Transverse colon (tissue), 4 donors: ENCODE data around the gene ABCB11. TPM values are rescaled to one million over a fixed set of nuclear protein-coding genes. Genes with fewer than 3 reads are reported as not detected.
A peak's percentile ranks its signal among the peaks of the same experiment; 100 is the strongest.

Experiments
- DNase-seq: peaks from one replicate; pipeline ENCODE4 v3.0.0-alpha.2; 2019
- H3K27ac ChIP-seq, 4 donors: fragments of 200-600 bp; sonication (generic); 2 replicates each; pipeline ENCODE4 v1.5.1; 2016 to 2018; ENCODE audit warnings: inconsistent platforms in 4 of 4
- H3K27me3 ChIP-seq: fragments of 200-600 bp; sonication (generic); 2 replicates; pipeline ENCODE4 v1.5.1; 2017; ENCODE audit warnings: inconsistent platforms
- H3K36me3 ChIP-seq, 4 donors: fragments of 200-600 bp; sonication (generic); 2 replicates each; pipeline ENCODE4 v1.5.1; 2017 to 2019; ENCODE audit warnings: inconsistent platforms in 4 of 4
- H3K4me1 ChIP-seq, 4 donors: fragments of 200-600 bp; sonication (generic); 2 replicates each; pipeline ENCODE4 v1.5.1; 2017 to 2020; ENCODE audit warnings: inconsistent platforms in 4 of 4
- H3K4me3 ChIP-seq, 4 donors: fragments of 200-600 bp; sonication (generic); 1 replicate in 1 of 4; 2 replicates in 3 of 4; pipeline versions ENCODE4 v1.5.1 to v1.6.1; 2017 to 2019; ENCODE audit warnings: inconsistent platforms in 4 of 4
- H3K9me3 ChIP-seq, 2 donors: fragments of 200-600 bp; sonication (generic); 2 replicates each; pipeline ENCODE4 v1.5.1; 2017 to 2019; ENCODE audit warnings: inconsistent platforms in 2 of 2
- EP300 ChIP-seq: sonication (generic); formaldehyde crosslinking; IDR thresholded peaks from one replicate; pipeline ENCODE4 v1.6.1; 2017; ENCODE audit warnings: antibody characterized with exemption, low read depth
- POLR2A ChIP-seq: fragments of 450-650 bp; IDR thresholded peaks from one replicate; pipeline ENCODE4 v1.6.1; 2016; ENCODE audit warnings: antibody characterized with exemption, mild to moderate bottlenecking, moderate library complexity
- POLR2AphosphoS5 ChIP-seq, 3 donors: sonication (generic); formaldehyde crosslinking; IDR thresholded peaks; one replicate each; pipeline ENCODE4 v1.6.1; 2016; ENCODE audit warnings: antibody characterized with exemption in 3 of 3
- WGBS, 2 donors: methylation state at CpG; one replicate each; pipeline ENCODE4 v1.1.5; 2018; ENCODE audit warnings: low coverage in 1 of 2; 5-methylcytosine and 5-hydroxymethylcytosine counted together
- in situ Hi-C, 4 donors: fragments of 200-750 bp; cut with MboI; loops; one replicate each; pipeline versions ENCODE4 v1.15.0 to v1.15.1; 2017; ENCODE audit warnings: low sequenced_read_pairs in 3 of 4, low pct_ligation_motif_present in 1 of 4, low pct_unique_long_range_greater_than_20kb in 1 of 4
- intact Hi-C: fragments of 100-400 bp; cut with DNase I; formaldehyde crosslinking; loops from one replicate; pipeline ENCODE4 v1.15.1; 2023; ENCODE audit warnings: low total_unique reads
- total RNA-seq, 4 donors: library from RNA; depleted of rRNA; stranded (reverse); fragments of >200 nt; gene quantifications; one replicate each; pipeline ENCODE4 v1.1.0, GENCODE V29; 2016
- TF ChIP-seq, protein P1 (sequence below), 5 experiments: fragments of 200-600 bp in 3 of 5; fragments of 450-650 bp in 2 of 5; sonication (generic) in 3 of 5; IDR thresholded peaks; 1 replicate in 2 of 5; 2 replicates in 3 of 5; pipeline ENCODE4 v1.5.1; 2016 to 2017; ENCODE audit warnings: antibody characterized with exemption in 5 of 5, inconsistent platforms in 3 of 5, mild to moderate bottlenecking in 2 of 5, moderate library complexity in 1 of 5

Gene ABCB11
- total RNA-seq, 4 donors from 2014 or later: 4.8 to 41.8 (median 14.8) TPM

DNA sequence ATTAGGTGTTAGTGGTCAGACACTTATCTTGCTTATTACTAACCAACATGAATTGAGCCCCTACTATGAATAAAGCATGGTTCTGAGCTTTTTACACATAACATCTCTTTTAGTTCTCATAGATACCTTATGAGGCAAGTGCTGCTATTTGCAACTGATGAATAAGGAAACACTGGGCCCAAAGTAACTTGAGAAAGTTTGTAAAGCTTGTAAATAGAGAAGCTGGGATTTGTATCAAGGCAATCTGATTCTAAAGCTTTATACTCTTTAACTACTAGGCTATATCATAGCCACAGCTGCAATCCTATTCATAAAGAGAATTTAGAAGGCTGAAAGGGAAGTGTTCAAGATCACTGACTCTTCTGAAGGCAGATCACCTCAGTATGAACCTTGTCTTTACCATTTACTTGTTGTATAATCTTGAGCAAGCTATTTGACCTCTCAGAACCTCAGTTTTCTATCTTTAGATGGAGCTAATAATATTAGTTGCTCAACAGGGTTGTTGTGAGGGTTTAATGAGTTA, 60.4 kb downstream of the ABCB11 start:
- no peak for TF ChIP-seq POLR2AphosphoS5 (IDR thresholded peaks at IDR 0.05)
- TF ChIP-seq, protein P1, sequence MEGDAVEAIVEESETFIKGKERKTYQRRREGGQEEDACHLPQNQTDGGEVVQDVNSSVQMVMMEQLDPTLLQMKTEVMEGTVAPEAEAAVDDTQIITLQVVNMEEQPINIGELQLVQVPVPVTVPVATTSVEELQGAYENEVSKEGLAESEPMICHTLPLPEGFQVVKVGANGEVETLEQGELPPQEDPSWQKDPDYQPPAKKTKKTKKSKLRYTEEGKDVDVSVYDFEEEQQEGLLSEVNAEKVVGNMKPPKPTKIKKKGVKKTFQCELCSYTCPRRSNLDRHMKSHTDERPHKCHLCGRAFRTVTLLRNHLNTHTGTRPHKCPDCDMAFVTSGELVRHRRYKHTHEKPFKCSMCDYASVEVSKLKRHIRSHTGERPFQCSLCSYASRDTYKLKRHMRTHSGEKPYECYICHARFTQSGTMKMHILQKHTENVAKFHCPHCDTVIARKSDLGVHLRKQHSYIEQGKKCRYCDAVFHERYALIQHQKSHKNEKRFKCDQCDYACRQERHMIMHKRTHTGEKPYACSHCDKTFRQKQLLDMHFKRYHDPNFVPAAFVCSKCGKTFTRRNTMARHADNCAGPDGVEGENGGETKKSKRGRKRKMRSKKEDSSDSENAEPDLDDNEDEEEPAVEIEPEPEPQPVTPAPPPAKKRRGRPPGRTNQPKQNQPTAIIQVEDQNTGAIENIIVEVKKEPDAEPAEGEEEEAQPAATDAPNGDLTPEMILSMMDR (IDR thresholded peaks at IDR 0.05): no peak
- no peak for TF ChIP-seq EP300
- TF ChIP-seq POLR2A: no peak
- intact Hi-C loops: no loop called here

DNA sequence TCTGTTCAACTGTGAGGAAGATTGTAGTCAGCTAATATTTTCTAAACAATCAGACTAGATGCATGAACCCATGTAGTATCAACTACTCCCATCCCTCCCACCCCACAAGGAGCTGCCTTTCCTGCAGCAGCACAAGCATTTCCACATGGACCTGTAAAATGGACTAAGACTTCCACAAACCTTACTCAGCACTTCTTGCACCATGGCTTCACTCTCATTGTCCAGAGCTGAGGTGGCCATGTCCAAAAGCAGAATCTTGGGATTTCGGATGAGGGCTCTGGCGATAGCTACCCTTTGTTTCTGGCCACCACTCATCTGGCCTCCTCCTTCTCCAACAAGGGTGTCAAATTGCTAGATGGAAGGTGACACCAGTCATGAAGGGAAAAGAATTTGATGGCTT, 61.3 kb downstream of the ABCB11 start:
- intact Hi-C loops: loop anchor here (10.0 kb wide), 1 partner anchor 145 kb away; no protein-coding TSS in a partner anchor
- Histone ChIP-seq H3K4me1 (peaks cover 0 to under 1% (median 0%) of the 10 kb centered on the region in 4 donors), H3K4me3 (no peak overlapping the region), H3K27me3 (no peaks in the 10 kb centered on the region), H3K36me3 (no peaks in the 10 kb centered on the region), H3K27ac (no peak overlapping the region), H3K9me3 (no peaks in the 10 kb centered on the region)
- DNase-seq: no peak
- 100% methylated on average over 2 of the region's 2 CpGs; no CpG with 5 or more reads in 1 of the 2 donors for WGBS, 2 donors
- no peak for TF ChIP-seq POLR2AphosphoS5 (IDR thresholded peaks at IDR 0.05)
- in situ Hi-C loops: loop anchor here in 2 of 4 donors (10.0 to 25.0 kb wide), 2 partner anchors 135 to 492 kb away; no protein-coding TSS in a partner anchor

More for the DNA sequence above, 60.4 kb downstream of the ABCB11 start:
- H3K27ac ChIP-seq: peak overlapping the region in 1 of 4 donors; percentile 5
- no peaks in the 10 kb centered on the region for H3K9me3 ChIP-seq
- no peak for DNase-seq
- H3K4me1 ChIP-seq: no peaks in the 10 kb centered on the region
- no peaks in the 10 kb centered on the region for H3K36me3 ChIP-seq
- H3K27me3 ChIP-seq: no peaks in the 10 kb centered on the region
- in situ Hi-C loops: loop anchor here in 1 of 4 donors (25.0 kb wide), 1 partner anchor 492 kb away; no protein-coding TSS in a partner anchor
- H3K4me3 ChIP-seq: no peak overlapping the region

DNA sequence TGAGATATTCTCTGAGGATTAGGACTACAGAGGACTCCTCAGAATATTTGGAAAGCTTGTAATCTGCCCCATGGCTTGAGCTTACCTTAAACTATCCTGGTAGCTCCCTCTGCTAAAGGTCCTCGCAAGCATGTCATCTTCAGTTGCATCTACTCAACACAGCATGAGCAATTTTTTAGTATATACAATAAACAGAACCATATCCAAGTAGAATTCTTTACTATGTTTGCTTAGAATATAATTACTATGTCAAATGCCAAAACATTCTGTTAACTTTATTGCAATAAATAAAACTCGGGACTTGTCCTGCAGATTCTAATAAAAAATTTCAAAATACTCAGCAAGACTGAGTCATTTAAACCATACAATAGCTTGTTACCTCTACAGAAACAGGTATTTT, 62.8 kb downstream of the ABCB11 start:
- 62 to 69% methylated on average over 2 of the region's 2 CpGs for WGBS, 2 donors
- Histone ChIP-seq H3K9me3 (no peaks in the 10 kb centered on the region), H3K27me3 (no peaks in the 10 kb centered on the region), H3K4me3 (no peak overlapping the region), H3K27ac (no peak overlapping the region), H3K36me3 (no peaks in the 10 kb centered on the region), H3K4me1 (peaks cover 0 to 6% (median 0%) of the 10 kb centered on the region in 4 donors)
- intact Hi-C loops (loop anchor here (10.0 kb wide), 1 partner anchor 146 kb away; no protein-coding TSS in a partner anchor), in situ Hi-C loops (loop anchor here in 2 of 4 donors (10.0 to 25.0 kb wide), 2 partner anchors 136 to 494 kb away; no protein-coding TSS in a partner anchor)
- TF ChIP-seq, protein P1 (IDR thresholded peaks at IDR 0.05): no peak
- TF ChIP-seq POLR2A (no peak), POLR2AphosphoS5 (IDR thresholded peaks at IDR 0.05) (no peak), EP300 (no peak)
- no peak for DNase-seq

DNA sequence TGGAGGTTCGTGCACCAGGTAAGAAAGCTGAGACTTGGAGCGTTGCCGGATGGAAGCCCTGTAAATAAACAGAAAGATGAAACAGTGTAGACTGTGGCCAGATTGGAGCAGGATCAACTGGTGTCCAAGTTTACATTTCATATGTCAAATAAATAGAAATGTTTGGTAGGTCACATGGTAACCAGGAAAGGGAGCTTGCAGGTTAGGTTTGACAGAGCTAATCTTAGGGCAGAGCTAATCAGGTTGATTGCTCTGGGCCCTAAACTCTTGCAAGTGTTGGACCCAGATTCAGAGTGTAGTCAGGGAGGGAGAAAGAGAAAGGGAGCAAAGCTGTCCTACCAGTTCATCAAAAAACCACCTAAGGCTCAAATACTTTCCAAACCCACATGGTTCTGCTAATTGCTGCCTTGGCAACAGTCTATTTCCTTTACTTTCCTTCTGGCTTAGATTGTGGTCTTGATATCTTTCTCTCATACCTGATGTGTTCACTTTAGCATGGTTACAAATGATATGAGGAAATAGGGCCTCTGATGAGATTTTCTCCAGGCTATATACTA, 66.8 kb downstream of the ABCB11 start:
- H3K27ac ChIP-seq: no peak overlapping the region
- no peaks in the 10 kb centered on the region for H3K27me3 ChIP-seq
- WGBS, 2 donors: 59 to 88% methylated on average over 3 of the region's 3 CpGs
- no peak for DNase-seq
- H3K4me1 ChIP-seq: peaks cover 0 to 6% (median 2%) of the 10 kb centered on the region in 4 donors
- no peaks in the 10 kb centered on the region for H3K9me3 ChIP-seq
- TF ChIP-seq, protein P1 (IDR thresholded peaks at IDR 0.05): no peak
- no peak for TF ChIP-seq POLR2AphosphoS5 (IDR thresholded peaks at IDR 0.05)
- no peak for TF ChIP-seq POLR2A
- TF ChIP-seq EP300: no peak
- H3K36me3 ChIP-seq: no peaks in the 10 kb centered on the region
- intact Hi-C loops: loop anchor here (10.0 kb wide), 1 partner anchor 150 kb away; no protein-coding TSS in a partner anchor
- in situ Hi-C loops: loop anchor here in 2 of 4 donors (10.0 to 25.0 kb wide), 2 partner anchors 140 to 498 kb away; no protein-coding TSS in a partner anchor
- H3K4me3 ChIP-seq: no peak overlapping the region
